SH-SY5Y (cell line): ENCODE data around the gene CETN1.

Source experiments
- GATA2 ChIP-seq: IDR thresholded peaks from 2 replicates; pipeline ENCODE4 v1.6.1; 2011; ENCODE audit warnings: mild to moderate bottlenecking, low read depth, low read length
- GATA3 ChIP-seq: IDR thresholded peaks from 2 replicates; pipeline ENCODE4 v1.6.1; 2011; ENCODE audit warnings: low read depth, mild to moderate bottlenecking, low read length, moderate library complexity

CETN1 gene

GRCh38 chr18:623761-624620 is 43.8 kb downstream of the CETN1 start:
- TF ChIP-seq GATA2, result no peak

GRCh38 chr18:627231-627630 is 47.1 kb downstream of the CETN1 start:
- no peak for TF ChIP-seq GATA2
- TF ChIP-seq GATA3, result no peak

GRCh38 chr18:629269-630150 is 49.3 kb downstream of the CETN1 start:
- TF ChIP-seq GATA3, result no peak
- TF ChIP-seq GATA2, result no peak

GRCh38 chr18:631560-631959 is 51.4 kb downstream of the CETN1 start:
- TF ChIP-seq GATA3 (no peak), GATA2 (no peak)
